ENCODE data around the gene RIN3. TPM values are rescaled to one million over a fixed set of nuclear protein-coding genes. Genes with fewer than 3 reads are reported as not detected.

Gene RIN3
- polyA plus RNA-seq, 3 donors: 42.8 to 144 (median 54.6) TPM

- peaks cover 43 to 51% of the 10 kb centered on the region in 2 donors for H3K4me1 ChIP-seq (ENCODE audit: control insufficient read depth in 1 of 2, insufficient read depth in 2 of 2, low read length in 2 of 2)
- no peaks in the 10 kb centered on the region for H3K27me3 ChIP-seq (ENCODE audit: control insufficient read depth in 2 of 2, insufficient read depth in 2 of 2, low read length in 2 of 2)
- H3K36me3 ChIP-seq (replicated peaks in 1 of 2; ENCODE audit: control insufficient read depth in 1 of 2, insufficient read depth in 2 of 2, low read length in 2 of 2): peaks cover 13 to 26% of the 10 kb centered on the region in 2 donors
- 100% methylated on average over 6 of the region's 9 CpGs for WGBS (ENCODE audit: insufficient coverage)
- intact Hi-C loops (cut with micrococcal nuclease): no loop called here
- no peaks in the 10 kb centered on the region for H3K79me2 ChIP-seq (ENCODE audit: insufficient read depth, low read length)
- no peak overlapping the region for H3K4me3 ChIP-seq (replicated peaks in 1 of 3; ENCODE audit: low read depth in 2 of 3, low read length in 3 of 3)
- no peak overlapping the region for H3K4me2 ChIP-seq (replicated peaks; ENCODE audit: extremely low read depth, low read length, poor library complexity, severe bottlenecking)
- Mint-ChIP-seq H3K4me1 (peaks cover 52% of the 10 kb centered on the region), H3K27ac (peak overlapping the region in 2 of 7 donors; percentile 26 to 79), H3K27me3 (ENCODE audit: low read depth in 3 of 3) (peaks cover 4 to 18% (median 14%) of the 10 kb centered on the region in 3 donors), H3K9me3 (peaks cover 0 to 3% (median 0%) of the 10 kb centered on the region in 7 donors), H3K4me3 (no peak overlapping the region), H3K36me3 (peaks cover 53 to 54% of the 10 kb centered on the region in 2 donors)
- H3K9me3 ChIP-seq (replicated peaks in 1 of 2; ENCODE audit: control insufficient read depth in 1 of 2, insufficient read depth in 1 of 2, low read length in 2 of 2): no peaks in the 10 kb centered on the region
- H3K27ac ChIP-seq (ENCODE audit: low read depth in 1 of 2, low read length in 2 of 2): peak overlapping the region in 1 of 2 donors; percentile 10
- H3K9ac ChIP-seq (ENCODE audit: insufficient read depth, low read length, poor library complexity, severe bottlenecking): no peak overlapping the region
- no peak overlapping the region for H2AFZ ChIP-seq (ENCODE audit: insufficient read depth, low read depth, low read length, poor library complexity, severe bottlenecking)
- no peaks in the 10 kb centered on the region for H4K20me1 ChIP-seq (ENCODE audit: insufficient read depth, low read length)
- no peak for TF ChIP-seq CTCF (IDR thresholded peaks at IDR 0.05)
- no peak for DNase-seq
These were observed 10.9 kb upstream of the RIN3 start for GRCh38 chr14:92502541-92503286.

GRCh38 chr14:92503756-92504491 is 9.7 kb upstream of the RIN3 start:
- no peak for TF ChIP-seq CTCF (IDR thresholded peaks at IDR 0.05)
- Histone ChIP-seq H3K4me2 (replicated peaks; ENCODE audit: extremely low read depth, low read length, poor library complexity, severe bottlenecking) (no peak overlapping the region), H4K20me1 (ENCODE audit: insufficient read depth, low read length) (no peaks in the 10 kb centered on the region), H3K27me3 (ENCODE audit: control insufficient read depth in 2 of 2, insufficient read depth in 2 of 2, low read length in 2 of 2) (peaks cover 0 to under 1% of the 10 kb centered on the region in 2 donors), H3K9me3 (replicated peaks in 1 of 2; ENCODE audit: control insufficient read depth in 1 of 2, insufficient read depth in 1 of 2, low read length in 2 of 2) (no peaks in the 10 kb centered on the region), H2AFZ (ENCODE audit: insufficient read depth, low read depth, low read length, poor library complexity, severe bottlenecking) (no peak overlapping the region), H3K79me2 (ENCODE audit: insufficient read depth, low read length) (no peaks in the 10 kb centered on the region), H3K4me3 (replicated peaks in 1 of 3; ENCODE audit: low read depth in 2 of 3, low read length in 3 of 3) (no peak overlapping the region), H3K9ac (ENCODE audit: insufficient read depth, low read length, poor library complexity, severe bottlenecking) (no peak overlapping the region), H3K27ac (ENCODE audit: low read depth in 1 of 2, low read length in 2 of 2) (peak overlapping the region; percentile 6 to 66), H3K4me1 (ENCODE audit: control insufficient read depth in 1 of 2, insufficient read depth in 2 of 2, low read length in 2 of 2) (peaks cover 53 to 60% of the 10 kb centered on the region in 2 donors), H3K36me3 (replicated peaks in 1 of 2; ENCODE audit: control insufficient read depth in 1 of 2, insufficient read depth in 2 of 2, low read length in 2 of 2) (peaks cover 5 to 17% of the 10 kb centered on the region in 2 donors)
- Mint-ChIP-seq H3K9me3 (peaks cover 0 to 3% (median 0%) of the 10 kb centered on the region in 7 donors), H3K36me3 (peaks cover 41 to 45% of the 10 kb centered on the region in 2 donors), H3K4me1 (peaks cover 59% of the 10 kb centered on the region), H3K4me3 (peak overlapping the region in 1 of 2 donors; percentile 50), H3K27me3 (ENCODE audit: low read depth in 3 of 3) (peaks cover 4 to 14% (median 14%) of the 10 kb centered on the region in 3 donors), H3K27ac (peak overlapping the region; percentile 40 to 91 (median 79))
- intact Hi-C loops (cut with micrococcal nuclease): no loop called here
- 90% methylated on average over 2 of the region's 4 CpGs for WGBS (ENCODE audit: insufficient coverage)
- peak; percentile 71 to 96 (median 72) for DNase-seq
